HEK293T (cell line): ENCODE data around the gene MED15.

ENCODE experiments used
- FOXA1 ChIP-seq: fragments of 450-650 bp; IDR thresholded peaks from 2 replicates; pipeline ENCODE4 v1.6.1; 2016; ENCODE audit warnings: mild to moderate bottlenecking
- FOXK2 ChIP-seq: fragments of 450-650 bp; IDR thresholded peaks from 2 replicates; pipeline ENCODE4 v1.6.1; 2016; ENCODE audit warnings: mild to moderate bottlenecking
- HDGF ChIP-seq: fragments of 450-650 bp; IDR thresholded peaks from 2 replicates; pipeline ENCODE4 v1.6.1; 2017; ENCODE audit warnings: antibody characterized with exemption, borderline replicate concordance
- LEF1 ChIP-seq: fragments of 450-650 bp; IDR thresholded peaks from 2 replicates; pipeline ENCODE4 v1.6.1; 2017; ENCODE audit warnings: mild to moderate bottlenecking, borderline replicate concordance
- SP1 ChIP-seq: fragments of 450-650 bp; IDR thresholded peaks from 2 replicates; pipeline ENCODE4 v1.6.1; 2017
- SUZ12 ChIP-seq: fragments of 450-650 bp; IDR thresholded peaks from 2 replicates; pipeline ENCODE4 v1.6.1; 2016; ENCODE audit warnings: mild to moderate bottlenecking
- TF ChIP-seq, protein P1 (sequence below): fragments of 450-650 bp; IDR thresholded peaks from 2 replicates; pipeline ENCODE4 v1.6.1; 2016

DNA sequence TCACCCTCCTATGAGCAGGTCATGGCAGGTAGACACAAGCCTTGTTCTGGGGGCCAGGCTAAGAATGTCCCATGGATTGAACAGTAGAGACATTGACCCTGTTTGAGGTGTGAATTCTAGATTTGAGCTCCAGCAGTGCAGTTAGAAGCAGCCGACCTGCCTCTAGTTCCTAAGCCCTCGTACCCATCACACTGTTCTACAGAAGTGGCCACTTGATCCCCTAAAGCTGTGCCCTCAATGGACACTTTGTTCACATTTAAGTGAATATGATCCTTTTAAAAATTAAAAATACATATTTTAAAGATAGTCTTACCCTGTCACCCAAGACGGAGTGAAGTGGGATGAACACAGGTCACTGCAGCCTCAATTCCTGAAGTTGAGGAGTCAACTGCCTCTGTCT, 122.0 kb downstream of the MED15 start:
- TF ChIP-seq, protein P1, sequence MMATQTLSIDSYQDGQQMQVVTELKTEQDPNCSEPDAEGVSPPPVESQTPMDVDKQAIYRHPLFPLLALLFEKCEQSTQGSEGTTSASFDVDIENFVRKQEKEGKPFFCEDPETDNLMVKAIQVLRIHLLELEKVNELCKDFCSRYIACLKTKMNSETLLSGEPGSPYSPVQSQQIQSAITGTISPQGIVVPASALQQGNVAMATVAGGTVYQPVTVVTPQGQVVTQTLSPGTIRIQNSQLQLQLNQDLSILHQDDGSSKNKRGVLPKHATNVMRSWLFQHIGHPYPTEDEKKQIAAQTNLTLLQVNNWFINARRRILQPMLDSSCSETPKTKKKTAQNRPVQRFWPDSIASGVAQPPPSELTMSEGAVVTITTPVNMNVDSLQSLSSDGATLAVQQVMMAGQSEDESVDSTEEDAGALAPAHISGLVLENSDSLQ: no peak
- TF ChIP-seq SUZ12: no peak
- no peak for TF ChIP-seq HDGF
- TF ChIP-seq SP1: no peak
- TF ChIP-seq LEF1: no peak
- no peak for TF ChIP-seq FOXK2
- no peak for TF ChIP-seq FOXA1
